Right lobe of liver (tissue), 4 donors: Measurements from ENCODE around the gene SH3RF3.

Source experiments
- POLR2A ChIP-seq: fragments of 450-650 bp; IDR thresholded peaks from one replicate; pipeline ENCODE4 v1.6.1; 2017; ENCODE audit warnings: antibody characterized with exemption, mild to moderate bottlenecking
- TF ChIP-seq, protein P1 (sequence below), 4 donors: fragments of 200-600 bp in 3 of 4; fragments of 450-650 bp in 1 of 4; IDR thresholded peaks; one replicate each; pipeline versions ENCODE4 v1.5.1 to v1.8.0; 2016 to 2022; ENCODE audit warnings: antibody characterized with exemption in 4 of 4, mild to moderate bottlenecking in 2 of 4
- donor health status: DM: no; HTN: no; CAD: no.
- donor health status: DM: no; HTN: no; CAD: no.
- donor health status: DM: no; HTN: yes; CAD: no.

DNA sequence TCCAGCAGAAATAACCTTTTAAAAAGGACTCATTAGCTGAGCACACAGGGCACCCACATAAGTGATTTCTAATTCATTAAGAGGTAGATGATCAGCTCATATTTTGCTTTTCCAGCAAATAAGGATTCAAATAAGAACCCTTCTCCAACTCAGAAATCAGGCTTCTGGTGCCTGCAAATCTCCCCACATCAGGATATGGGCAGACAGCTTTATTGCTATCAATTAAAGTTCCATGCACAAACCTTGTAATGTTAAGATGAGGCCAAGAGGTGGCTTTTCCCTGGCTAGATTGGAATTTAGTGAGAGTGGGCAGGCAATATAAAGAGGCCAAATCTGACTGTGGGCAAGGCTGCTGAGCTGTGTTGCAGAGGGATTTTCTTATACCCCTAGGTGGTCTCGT lies 193.6 kb downstream of the SH3RF3 start:
- no peak for TF ChIP-seq POLR2A
- TF ChIP-seq, protein P1, sequence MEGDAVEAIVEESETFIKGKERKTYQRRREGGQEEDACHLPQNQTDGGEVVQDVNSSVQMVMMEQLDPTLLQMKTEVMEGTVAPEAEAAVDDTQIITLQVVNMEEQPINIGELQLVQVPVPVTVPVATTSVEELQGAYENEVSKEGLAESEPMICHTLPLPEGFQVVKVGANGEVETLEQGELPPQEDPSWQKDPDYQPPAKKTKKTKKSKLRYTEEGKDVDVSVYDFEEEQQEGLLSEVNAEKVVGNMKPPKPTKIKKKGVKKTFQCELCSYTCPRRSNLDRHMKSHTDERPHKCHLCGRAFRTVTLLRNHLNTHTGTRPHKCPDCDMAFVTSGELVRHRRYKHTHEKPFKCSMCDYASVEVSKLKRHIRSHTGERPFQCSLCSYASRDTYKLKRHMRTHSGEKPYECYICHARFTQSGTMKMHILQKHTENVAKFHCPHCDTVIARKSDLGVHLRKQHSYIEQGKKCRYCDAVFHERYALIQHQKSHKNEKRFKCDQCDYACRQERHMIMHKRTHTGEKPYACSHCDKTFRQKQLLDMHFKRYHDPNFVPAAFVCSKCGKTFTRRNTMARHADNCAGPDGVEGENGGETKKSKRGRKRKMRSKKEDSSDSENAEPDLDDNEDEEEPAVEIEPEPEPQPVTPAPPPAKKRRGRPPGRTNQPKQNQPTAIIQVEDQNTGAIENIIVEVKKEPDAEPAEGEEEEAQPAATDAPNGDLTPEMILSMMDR (IDR thresholded peaks at IDR 0.05), result no peak
